Keratinocyte (primary cell): ENCODE results near the gene EIF3B. TPM values are rescaled to one million over a fixed set of nuclear protein-coding genes. Genes with fewer than 3 reads are reported as not detected.

Experiments
- DNase-seq: peaks from one replicate; pipeline ENCODE4 v3.0.0-alpha.2; 2011; ENCODE audit warnings: low read depth, missing footprints, low spot score
- FAIRE-seq: peaks from 2 replicates; lab custom pipeline; 2011; peaks lifted over from hg19 to GRCh38; lab: Jason Lieb, UNC
- H2AFZ ChIP-seq: 2 replicates; pipeline ENCODE4 v1.6.0; 2012; ENCODE audit warnings: low read length, control low read depth, inconsistent platforms; ENCODE audit not compliant: control insufficient read depth
- H3K27ac ChIP-seq: 2 replicates; pipeline ENCODE4 v1.5.1; 2011; ENCODE audit warnings: low read length; ENCODE audit not compliant: control insufficient read depth, insufficient read depth
- H3K27me3 ChIP-seq: 3 replicates; pipeline ENCODE4 v1.6.0; 2011; ENCODE audit warnings: low read length; ENCODE audit not compliant: control insufficient read depth, insufficient read depth; ENCODE audit errors: extremely low read depth
- H3K36me3 ChIP-seq, 2 experiments: 2 replicates in 1 of 2; 3 replicates in 1 of 2; pipeline ENCODE4 v1.5.1; 2011; ENCODE audit warnings: low read length in 2 of 2, mild to moderate bottlenecking in 1 of 2; ENCODE audit not compliant: control insufficient read depth in 2 of 2, insufficient read depth in 2 of 2; ENCODE audit errors: extremely low read depth in 1 of 2
- H3K4me1 ChIP-seq: 3 replicates; pipeline ENCODE4 v1.5.1; 2011; ENCODE audit warnings: low read length; ENCODE audit not compliant: control insufficient read depth, insufficient read depth; ENCODE audit errors: extremely low read depth
- H3K4me2 ChIP-seq: 3 replicates; pipeline ENCODE4 v1.6.0; 2011; ENCODE audit warnings: low read depth, low read length; ENCODE audit not compliant: control insufficient read depth, insufficient read depth; ENCODE audit errors: extremely low read depth
- H3K4me3 ChIP-seq, 3 experiments: fragments of 200-600 bp in 1 of 3; sonication (generic) in 1 of 3; 2 replicates in 2 of 3; 3 replicates in 1 of 3; pipeline ENCODE4 v1.5.1; 2011 to 2016; ENCODE audit warnings: low read length in 3 of 3, mild to moderate bottlenecking in 3 of 3, control low read depth in 2 of 3, inconsistent platforms in 1 of 3, low read depth in 1 of 3, mixed read lengths in 1 of 3, mixed run types in 1 of 3, moderate library complexity in 1 of 3; ENCODE audit not compliant: control insufficient read depth in 2 of 3, insufficient read depth in 2 of 3; ENCODE audit errors: extremely low read depth in 1 of 3
- H3K79me2 ChIP-seq: 2 replicates; pipeline ENCODE4 v1.6.0; 2012; ENCODE audit warnings: low read length; ENCODE audit not compliant: control insufficient read depth, insufficient read depth
- H3K9ac ChIP-seq: 3 replicates; pipeline ENCODE4 v1.6.0; 2011; ENCODE audit warnings: low read length; ENCODE audit not compliant: control insufficient read depth, insufficient read depth; ENCODE audit errors: extremely low read depth
- H3K9me1 ChIP-seq: 3 replicates; pipeline ENCODE4 v1.6.0; 2011; ENCODE audit warnings: low read length; ENCODE audit not compliant: control insufficient read depth, insufficient read depth; ENCODE audit errors: extremely low read depth
- H3K9me3 ChIP-seq: 2 replicates; pipeline ENCODE4 v1.5.1; 2012; ENCODE audit warnings: low read depth, low read length; ENCODE audit not compliant: control insufficient read depth
- H4K20me1 ChIP-seq: 3 replicates; pipeline ENCODE4 v1.6.0; 2011; ENCODE audit warnings: low read length; ENCODE audit not compliant: control insufficient read depth, insufficient read depth; ENCODE audit errors: extremely low read depth
- EZH2 ChIP-seq: IDR thresholded peaks from one replicate; pipeline ENCODE4 v1.6.1; 2012; ENCODE audit warnings: inconsistent platforms, mild to moderate bottlenecking, low read length, moderate library complexity
- dilution Hi-C: fragments of 300-500 bp; cut with MboI; formaldehyde crosslinking; loops from one replicate; pipeline ENCODE4 v1.7.0; 2020; ENCODE audit warnings: low sequenced_read_pairs; ENCODE audit not compliant: extremely low pct_ligation_motif_present
- polyA plus RNA-seq, 5 experiments: library from polyadenylated mRNA; depleted of rRNA in 3 of 5; stranded (reverse) in 3 of 5; stranded (forward) in 1 of 5; unstranded in 1 of 5; fragments of >200 nt; gene quantifications; 1 replicate in 1 of 5; 2 replicates in 3 of 5; 3 replicates in 1 of 5; pipeline versions ENCODE4 v1.2.1 to v1.2.3, GENCODE V29; 2011 to 2012; ENCODE audit warnings: missing spikeins in 2 of 5, low read depth in 1 of 5, low replicate concordance in 1 of 5
- TF ChIP-seq, protein P1 (sequence below), 3 experiments: IDR thresholded peaks in 1 of 3; conservative IDR thresholded peaks in 1 of 3; optimal IDR thresholded peaks in 1 of 3; 2 replicates in 2 of 3; 3 replicates in 1 of 3; pipeline versions ENCODE3 to v1.5.1; 2011; ENCODE audit warnings: low read length in 3 of 3, mild to moderate bottlenecking in 3 of 3, moderate library complexity in 2 of 3, control low read depth in 1 of 3, inconsistent platforms in 1 of 3; ENCODE audit not compliant: insufficient read depth in 2 of 3; ENCODE audit errors: extremely low read depth in 1 of 3

The EIF3B gene
- polyA plus RNA-seq, 1 donor (not counting 4 experiments of a cell fraction or from before 2014, with no cell fraction given): 169 TPM

DNA sequence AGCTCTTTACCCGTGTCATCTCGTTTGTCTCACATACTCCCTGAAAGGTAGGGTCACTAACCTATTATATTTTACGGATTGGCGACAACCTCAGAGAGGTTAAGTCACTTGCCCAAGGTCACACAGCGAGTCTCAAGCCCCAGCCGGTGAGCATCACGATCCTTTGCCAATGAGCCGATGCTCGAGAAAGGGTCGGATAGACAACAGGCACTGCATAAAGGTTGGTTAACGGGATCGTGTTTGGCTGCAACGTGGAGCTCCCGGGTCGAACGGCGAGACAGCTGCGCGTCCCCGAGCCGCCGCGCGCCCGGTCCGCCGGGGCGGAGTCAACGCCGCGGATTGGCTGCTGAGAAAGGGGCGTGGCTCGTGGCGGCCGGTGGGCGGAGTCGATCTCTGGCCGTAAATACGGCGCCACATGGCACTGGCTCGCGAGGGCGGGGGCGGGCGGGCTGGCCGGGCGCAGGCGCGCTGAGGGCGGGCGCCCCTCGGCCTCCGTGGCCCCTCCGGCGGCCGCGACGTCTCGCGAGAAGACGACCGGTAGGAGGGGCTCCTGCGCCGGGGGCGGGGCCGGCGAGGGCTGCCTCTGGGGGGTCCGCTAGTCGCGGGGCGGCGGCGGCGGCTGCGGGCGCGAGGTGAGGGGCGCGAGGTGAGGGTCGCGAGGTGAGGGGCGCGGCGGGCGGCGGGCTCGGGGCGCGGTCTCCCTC, 48.5 kb downstream of the EIF3B start, which contains the start of gene CHST12:
Gene CHST12 (plus strand): TSS at position 598 of the 704 bp plus-strand sequence. CDS start 29,029 bp downstream, outside the sequence.
- Histone ChIP-seq H3K27me3 (no peaks in the 10 kb centered on the region), H3K79me2 (no peaks in the 10 kb centered on the region), H3K4me2 (peak within 1 kb of the TSS; percentile 89), H2AFZ (peak within 1 kb of the TSS; percentile 99), H3K4me3 (peak within 1 kb of the TSS; percentile 65 to 89 (median 87)), H3K9me1 (no peaks in the 10 kb centered on the region), H4K20me1 (no peaks in the 10 kb centered on the region), H3K4me1 (peaks cover 20% of the 10 kb centered on the region), H3K9ac (peak within 1 kb of the TSS; percentile 76), H3K36me3 (no peaks in the 10 kb centered on the region), H3K9me3 (no peaks in the 10 kb centered on the region), H3K27ac (peak within 1 kb of the TSS; percentile 36)
- peak; percentile 35 for DNase-seq
- dilution Hi-C loops: no loop called here
- no peak for FAIRE-seq
- TF ChIP-seq, protein P1, sequence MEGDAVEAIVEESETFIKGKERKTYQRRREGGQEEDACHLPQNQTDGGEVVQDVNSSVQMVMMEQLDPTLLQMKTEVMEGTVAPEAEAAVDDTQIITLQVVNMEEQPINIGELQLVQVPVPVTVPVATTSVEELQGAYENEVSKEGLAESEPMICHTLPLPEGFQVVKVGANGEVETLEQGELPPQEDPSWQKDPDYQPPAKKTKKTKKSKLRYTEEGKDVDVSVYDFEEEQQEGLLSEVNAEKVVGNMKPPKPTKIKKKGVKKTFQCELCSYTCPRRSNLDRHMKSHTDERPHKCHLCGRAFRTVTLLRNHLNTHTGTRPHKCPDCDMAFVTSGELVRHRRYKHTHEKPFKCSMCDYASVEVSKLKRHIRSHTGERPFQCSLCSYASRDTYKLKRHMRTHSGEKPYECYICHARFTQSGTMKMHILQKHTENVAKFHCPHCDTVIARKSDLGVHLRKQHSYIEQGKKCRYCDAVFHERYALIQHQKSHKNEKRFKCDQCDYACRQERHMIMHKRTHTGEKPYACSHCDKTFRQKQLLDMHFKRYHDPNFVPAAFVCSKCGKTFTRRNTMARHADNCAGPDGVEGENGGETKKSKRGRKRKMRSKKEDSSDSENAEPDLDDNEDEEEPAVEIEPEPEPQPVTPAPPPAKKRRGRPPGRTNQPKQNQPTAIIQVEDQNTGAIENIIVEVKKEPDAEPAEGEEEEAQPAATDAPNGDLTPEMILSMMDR (optimal IDR thresholded peaks at IDR 0.05 in 1 of 3, IDR thresholded peaks at IDR 0.05 in 1 of 3, conservative IDR thresholded peaks at IDR 0.05 in 1 of 3; ENCODE audit: extremely low read depth in 1 of 3, insufficient read depth in 2 of 3, low read length in 3 of 3): no peak

DNA sequence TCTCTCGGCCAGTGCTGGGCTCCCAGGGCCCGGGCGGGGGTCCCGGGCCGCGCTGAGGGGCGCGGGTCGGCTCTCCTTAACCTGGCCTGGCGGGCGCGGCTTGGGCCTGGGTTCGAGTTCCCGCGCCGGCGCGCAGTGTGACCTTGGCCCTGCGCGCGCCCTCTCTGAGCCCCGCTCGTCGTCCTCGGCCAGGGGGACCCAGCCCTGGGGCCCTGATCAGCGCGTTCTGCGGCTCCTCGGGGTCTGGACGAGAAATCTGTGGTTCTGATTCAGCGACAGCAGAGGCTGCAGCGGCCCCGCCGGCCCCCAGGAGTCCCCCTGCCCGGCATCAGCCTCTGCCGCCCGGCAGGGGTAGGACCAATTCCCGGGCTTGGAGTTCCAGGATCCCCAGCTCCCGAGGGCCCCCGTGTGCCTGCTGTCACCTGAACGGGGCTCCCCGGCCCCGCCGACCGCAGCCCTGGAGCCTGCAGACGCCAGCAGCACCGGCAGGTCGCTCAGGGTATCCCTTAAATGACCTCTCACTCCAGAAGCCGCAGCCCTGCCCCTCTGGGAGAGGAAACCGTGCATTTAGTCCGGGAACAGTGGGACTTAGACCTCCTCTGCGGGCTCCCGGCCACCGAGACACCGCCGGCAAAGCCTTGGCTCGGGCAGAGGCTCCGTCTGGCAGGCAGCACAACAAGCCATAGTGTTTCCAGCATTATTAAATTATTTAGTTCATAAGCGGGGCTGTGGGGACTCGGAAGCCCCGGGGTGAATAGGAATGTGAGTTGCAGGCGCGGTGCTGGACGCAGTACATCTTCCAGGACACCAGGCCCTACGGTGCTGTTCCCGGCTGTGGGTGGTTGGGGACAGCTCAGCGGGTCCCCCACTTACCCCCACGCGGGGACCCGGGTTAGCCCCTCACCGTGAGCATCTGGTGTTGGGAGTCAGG, 49.4 kb downstream of the EIF3B start:
- no peak for FAIRE-seq
- Histone ChIP-seq H3K27me3 (no peaks in the 10 kb centered on the region), H3K4me1 (peaks cover 20% of the 10 kb centered on the region), H3K27ac (peak overlapping the region; percentile 36), H3K9me3 (no peaks in the 10 kb centered on the region), H3K4me3 (peak overlapping the region; percentile 65 to 89 (median 74)), H3K36me3 (no peaks in the 10 kb centered on the region), H3K4me2 (peak overlapping the region; percentile 89), H3K9me1 (no peaks in the 10 kb centered on the region), H4K20me1 (no peaks in the 10 kb centered on the region), H3K79me2 (no peaks in the 10 kb centered on the region), H3K9ac (peak overlapping the region; percentile 76), H2AFZ (peak overlapping the region; percentile 51)
- dilution Hi-C loops: no loop called here
- DNase-seq: no peak
- TF ChIP-seq EZH2: no peak
- TF ChIP-seq, protein P1 (optimal IDR thresholded peaks at IDR 0.05 in 1 of 3, IDR thresholded peaks at IDR 0.05 in 1 of 3, conservative IDR thresholded peaks at IDR 0.05 in 1 of 3; ENCODE audit: extremely low read depth in 1 of 3, insufficient read depth in 2 of 3, low read length in 3 of 3): peak in 2 of 3 experiments; percentile 8 to 22
